HEK293 (cell line): ENCODE measurements around the gene IGFALS.

ENCODE experiments used
- BCL11A ChIP-seq: fragments of 450-650 bp; formaldehyde crosslinking; IDR thresholded peaks from 2 replicates; pipeline ENCODE4 v1.5.1; 2016; ENCODE audit warnings: low read depth, missing biosample characterization, missing genetic modification characterization
- CTCF ChIP-seq: fragments of 450-650 bp; formaldehyde crosslinking; IDR thresholded peaks from 2 replicates; pipeline ENCODE4 v1.5.1; 2016; ENCODE audit warnings: missing biosample characterization, missing genetic modification characterization
- ELK4 ChIP-seq: IDR thresholded peaks from 2 replicates; pipeline ENCODE4 v1.6.1; 2011; ENCODE audit warnings: mild to moderate bottlenecking, low read depth, low read length, borderline replicate concordance
- PRDM2 ChIP-seq: fragments of 450-650 bp; formaldehyde crosslinking; IDR thresholded peaks from 2 replicates; pipeline ENCODE4 v1.5.1; 2016; ENCODE audit warnings: missing biosample characterization, missing genetic modification characterization, borderline replicate concordance
- RBAK ChIP-seq: fragments of 450-650 bp; formaldehyde crosslinking; IDR thresholded peaks from 2 replicates; pipeline ENCODE4 v1.5.1; 2016; ENCODE audit warnings: missing biosample characterization, missing genetic modification characterization
- REPIN1 ChIP-seq: fragments of 450-650 bp; formaldehyde crosslinking; IDR thresholded peaks from 2 replicates; pipeline ENCODE4 v1.5.1; 2017; ENCODE audit warnings: missing biosample characterization, missing genetic modification characterization, low read depth
- ZBTB17 ChIP-seq: fragments of 450-650 bp; formaldehyde crosslinking; IDR thresholded peaks from 2 replicates; pipeline ENCODE4 v1.5.1; 2016; ENCODE audit warnings: missing biosample characterization, missing genetic modification characterization
- ZFHX2 ChIP-seq: fragments of 450-650 bp; formaldehyde crosslinking; conservative IDR thresholded peaks from 2 replicates; pipeline ENCODE4 v1.5.1; 2016; ENCODE audit warnings: missing biosample characterization, missing genetic modification characterization
- ZNF133 ChIP-seq: fragments of 450-650 bp; formaldehyde crosslinking; IDR thresholded peaks from 2 replicates; pipeline ENCODE4 v1.5.1; 2016; ENCODE audit warnings: missing biosample characterization, missing genetic modification characterization
- ZNF138 ChIP-seq: fragments of 450-650 bp; formaldehyde crosslinking; IDR thresholded peaks from 2 replicates; pipeline ENCODE4 v1.5.1; 2016; ENCODE audit warnings: missing biosample characterization, missing genetic modification characterization, borderline replicate concordance
- ZNF37A ChIP-seq: fragments of 450-650 bp; IDR thresholded peaks from 2 replicates; pipeline ENCODE4 v1.5.1; 2018; ENCODE audit warnings: missing biosample characterization, missing genetic modification characterization
- ZNF423 ChIP-seq: fragments of 450-650 bp; formaldehyde crosslinking; IDR thresholded peaks from 2 replicates; pipeline ENCODE4 v1.5.1; 2016; ENCODE audit warnings: missing biosample characterization, missing genetic modification characterization
- ZNF48 ChIP-seq: fragments of 450-650 bp; formaldehyde crosslinking; IDR thresholded peaks from 2 replicates; pipeline ENCODE4 v1.5.1; 2016; ENCODE audit warnings: missing biosample characterization, missing genetic modification characterization
- ZNF513 ChIP-seq: fragments of 450-650 bp; IDR thresholded peaks from 2 replicates; pipeline ENCODE4 v1.5.1; 2018; ENCODE audit warnings: missing biosample characterization, missing genetic modification characterization
- ZNF670 ChIP-seq: fragments of 450-650 bp; formaldehyde crosslinking; IDR thresholded peaks from 2 replicates; pipeline ENCODE4 v1.5.1; 2016; ENCODE audit warnings: missing biosample characterization, missing genetic modification characterization, low read depth
- ZNF692 ChIP-seq: fragments of 450-650 bp; formaldehyde crosslinking; IDR thresholded peaks from 2 replicates; pipeline ENCODE4 v1.5.1; 2016; ENCODE audit warnings: missing biosample characterization, missing genetic modification characterization
- ZNF707 ChIP-seq: fragments of 450-650 bp; formaldehyde crosslinking; IDR thresholded peaks from 2 replicates; pipeline ENCODE4 v1.5.1; 2016; ENCODE audit warnings: missing biosample characterization, missing genetic modification characterization
- ZNF776 ChIP-seq: fragments of 450-650 bp; formaldehyde crosslinking; IDR thresholded peaks from 2 replicates; pipeline ENCODE4 v1.5.0; 2017; ENCODE audit warnings: missing biosample characterization, missing genetic modification characterization, borderline replicate concordance

Gene IGFALS

GRCh38 chr16:1773703-1774447 is 19.6 kb downstream of the IGFALS start (continued):
- TF ChIP-seq ZNF692 (tag by site-specific recombination) (no peak), CTCF (tag by site-specific recombination) (no peak; the same call in 1 of the 2 replicates), REPIN1 (tag by site-specific recombination) (no peak), ZNF707 (tag by site-specific recombination) (no peak), ZFHX2 (tag by site-specific recombination) (no peak), ZNF48 (no peak), ELK4 (no peak), ZNF776 (no peak), ZNF138 (tag by site-specific recombination) (no peak), BCL11A (tag by site-specific recombination) (no peak), ZNF423 (tag by site-specific recombination) (no peak), ZNF513 (tag by site-specific recombination) (no peak), ZNF37A (tag by site-specific recombination) (no peak), PRDM2 (tag by site-specific recombination) (no peak), ZBTB17 (peak; percentile 67), ZNF133 (tag by site-specific recombination) (no peak), RBAK (tag by site-specific recombination) (no peak), ZNF670 (tag by site-specific recombination) (no peak)
